Epithelial cell of esophagus (primary cell): ENCODE measurements around the gene DPAGT1.

Source experiments
- DNase-seq: peaks from one replicate; pipeline ENCODE4 v3.0.0; 2010; ENCODE audit warnings: low read depth
- H3K4me3 ChIP-seq: 2 replicates; pipeline ENCODE4 v1.5.1; 2011; ENCODE audit warnings: mild to moderate bottlenecking, low read length, control low read depth
- TF ChIP-seq, protein P1 (sequence below): IDR thresholded peaks from 2 replicates; pipeline ENCODE4 v1.5.1; 2011; ENCODE audit warnings: low read depth, mild to moderate bottlenecking, low read length, control low read depth, inconsistent platforms; ENCODE audit not compliant: insufficient read depth; ENCODE audit errors: missing control alignments

Gene DPAGT1

GRCh38 chr11:119116235-119116594 lies 14.6 kb upstream of the DPAGT1 start:
- H3K4me3 ChIP-seq: no peak overlapping the region
- TF ChIP-seq, protein P1, sequence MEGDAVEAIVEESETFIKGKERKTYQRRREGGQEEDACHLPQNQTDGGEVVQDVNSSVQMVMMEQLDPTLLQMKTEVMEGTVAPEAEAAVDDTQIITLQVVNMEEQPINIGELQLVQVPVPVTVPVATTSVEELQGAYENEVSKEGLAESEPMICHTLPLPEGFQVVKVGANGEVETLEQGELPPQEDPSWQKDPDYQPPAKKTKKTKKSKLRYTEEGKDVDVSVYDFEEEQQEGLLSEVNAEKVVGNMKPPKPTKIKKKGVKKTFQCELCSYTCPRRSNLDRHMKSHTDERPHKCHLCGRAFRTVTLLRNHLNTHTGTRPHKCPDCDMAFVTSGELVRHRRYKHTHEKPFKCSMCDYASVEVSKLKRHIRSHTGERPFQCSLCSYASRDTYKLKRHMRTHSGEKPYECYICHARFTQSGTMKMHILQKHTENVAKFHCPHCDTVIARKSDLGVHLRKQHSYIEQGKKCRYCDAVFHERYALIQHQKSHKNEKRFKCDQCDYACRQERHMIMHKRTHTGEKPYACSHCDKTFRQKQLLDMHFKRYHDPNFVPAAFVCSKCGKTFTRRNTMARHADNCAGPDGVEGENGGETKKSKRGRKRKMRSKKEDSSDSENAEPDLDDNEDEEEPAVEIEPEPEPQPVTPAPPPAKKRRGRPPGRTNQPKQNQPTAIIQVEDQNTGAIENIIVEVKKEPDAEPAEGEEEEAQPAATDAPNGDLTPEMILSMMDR: no peak
- DNase-seq: no peak

GRCh38 chr11:119115484-119116234 lies 14.0 kb upstream of the DPAGT1 start:
- no peak overlapping the region for H3K4me3 ChIP-seq
- DNase-seq: no peak
- TF ChIP-seq, protein P1: no peak

- TF ChIP-seq, protein P1: no peak
- DNase-seq: no peak
- H3K4me3 ChIP-seq: no peak overlapping the region
These were observed 12.7 kb upstream of the DPAGT1 start for GRCh38 chr11:119114351-119114750.

- no peak for DNase-seq
- TF ChIP-seq, protein P1: no peak
These were observed 12.1 kb upstream of the DPAGT1 start for GRCh38 chr11:119113716-119114115.

GRCh38 chr11:119112314-119113020 lies 10.8 kb upstream of the DPAGT1 start:
- no peak overlapping the region for H3K4me3 ChIP-seq
- TF ChIP-seq, protein P1: no peak
- no peak for DNase-seq

More at GRCh38 chr11:119113716-119114115, 12.1 kb upstream of the DPAGT1 start:
- no peak overlapping the region for H3K4me3 ChIP-seq

DNA sequence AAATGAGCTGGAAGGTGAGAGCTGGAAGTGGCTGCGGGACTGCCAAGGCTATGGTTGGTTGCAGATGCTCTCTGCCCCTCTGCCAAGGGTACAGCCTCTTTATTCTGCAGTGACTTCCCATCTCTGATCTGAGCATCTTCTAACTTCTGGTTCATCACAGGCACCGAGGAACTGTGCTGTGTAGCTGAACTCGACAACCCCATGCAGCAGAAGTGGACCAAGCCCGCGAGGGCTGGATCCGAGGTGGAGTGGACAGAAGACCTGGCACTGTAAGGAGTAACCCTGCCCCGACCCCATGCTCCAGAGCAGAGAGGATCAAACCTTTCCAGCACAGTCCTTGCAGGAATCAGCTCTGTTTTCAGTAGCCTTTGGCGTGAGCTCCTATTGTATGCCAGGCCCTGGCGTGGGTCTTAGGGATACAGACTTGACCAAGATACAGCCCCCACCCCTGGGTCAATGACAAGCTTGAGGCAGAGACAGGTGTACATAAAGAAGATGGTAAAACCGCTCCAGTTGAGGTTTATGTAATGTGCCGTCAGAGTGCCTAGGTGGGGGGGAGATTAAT lies 9.8 kb upstream of the DPAGT1 start:
- H3K4me3 ChIP-seq: no peak overlapping the region
- TF ChIP-seq, protein P1: no peak
- no peak for DNase-seq
